GM18861 (cell line): Measurements from ENCODE around the gene LRRN2.
"Not testable (repeated sequence)": the region's sequence is repeated elsewhere in the genome, so short reads cannot be mapped to it uniquely, and the experiment has no call there.

ENCODE experiments used
- ATAC-seq: cut with Tn5 transposase; IDR thresholded peaks from one replicate; pipeline ENCODE4 v1.9.1; 2021; ENCODE audit not compliant: unreplicated experiment

Gene LRRN2

GRCh38 chr1:204577794-204578478, 107.6 kb downstream of the LRRN2 start:
- no peak for ATAC-seq

- ATAC-seq: no peak
Measured at GRCh38 chr1:204576422-204576821, 109.1 kb downstream of the LRRN2 start.

GRCh38 chr1:204575221-204576190, 110.0 kb downstream of the LRRN2 start:
- no peak for ATAC-seq

GRCh38 chr1:204574865-204575163, 110.7 kb downstream of the LRRN2 start:
- ATAC-seq: no peak

GRCh38 chr1:204574016-204574864, 111.3 kb downstream of the LRRN2 start:
- ATAC-seq: no peak

- no peak for ATAC-seq
Measured at GRCh38 chr1:204572923-204573922, 112.3 kb downstream of the LRRN2 start.

- no peak for ATAC-seq
Measured at GRCh38 chr1:204571631-204572030, 113.9 kb downstream of the LRRN2 start.

- no peak for ATAC-seq
Measured at GRCh38 chr1:204571128-204571527, 114.4 kb downstream of the LRRN2 start.

GRCh38 chr1:204570021-204570420, 115.5 kb downstream of the LRRN2 start:
- ATAC-seq: not testable (repeated sequence)

GRCh38 chr1:204569478-204569877, 116.1 kb downstream of the LRRN2 start:
- no peak for ATAC-seq

- no peak for ATAC-seq
Measured at GRCh38 chr1:204568576-204569315, 116.8 kb downstream of the LRRN2 start.
